ENCODE measurements around the gene RASSF4.

RASSF4 gene

GRCh38 chr10:45015590-45015989 lies 56.0 kb downstream of the RASSF4 start:
- no peak for DNase-seq

- DNase-seq: no peak
Observed at GRCh38 chr10:45023426-45023825, 63.8 kb downstream of the RASSF4 start.

GRCh38 chr10:45034301-45034700 lies 74.7 kb downstream of the RASSF4 start:
- no peak for DNase-seq

- no peak for DNase-seq
Observed at GRCh38 chr10:45035673-45036072, 76.1 kb downstream of the RASSF4 start.

- no peak for DNase-seq
Observed at GRCh38 chr10:45040921-45041542, 81.4 kb downstream of the RASSF4 start.

- DNase-seq: no peak
Observed at GRCh38 chr10:45044290-45044689, 84.7 kb downstream of the RASSF4 start.

All from NCI-H2029 treated with DMSO at 0.1 percent for 48 hours (cell line).